ENCODE measurements around the gene NDUFS3. TPM values are rescaled to one million over a fixed set of nuclear protein-coding genes. Genes with fewer than 3 reads are reported as not detected.

Gene NDUFS3
- total and polyA plus RNA-seq, 2 of the 13 experiments (the other 11 are each of a cell fraction or from before 2014, with no cell fraction given) = 151 to 184 TPM

DNA sequence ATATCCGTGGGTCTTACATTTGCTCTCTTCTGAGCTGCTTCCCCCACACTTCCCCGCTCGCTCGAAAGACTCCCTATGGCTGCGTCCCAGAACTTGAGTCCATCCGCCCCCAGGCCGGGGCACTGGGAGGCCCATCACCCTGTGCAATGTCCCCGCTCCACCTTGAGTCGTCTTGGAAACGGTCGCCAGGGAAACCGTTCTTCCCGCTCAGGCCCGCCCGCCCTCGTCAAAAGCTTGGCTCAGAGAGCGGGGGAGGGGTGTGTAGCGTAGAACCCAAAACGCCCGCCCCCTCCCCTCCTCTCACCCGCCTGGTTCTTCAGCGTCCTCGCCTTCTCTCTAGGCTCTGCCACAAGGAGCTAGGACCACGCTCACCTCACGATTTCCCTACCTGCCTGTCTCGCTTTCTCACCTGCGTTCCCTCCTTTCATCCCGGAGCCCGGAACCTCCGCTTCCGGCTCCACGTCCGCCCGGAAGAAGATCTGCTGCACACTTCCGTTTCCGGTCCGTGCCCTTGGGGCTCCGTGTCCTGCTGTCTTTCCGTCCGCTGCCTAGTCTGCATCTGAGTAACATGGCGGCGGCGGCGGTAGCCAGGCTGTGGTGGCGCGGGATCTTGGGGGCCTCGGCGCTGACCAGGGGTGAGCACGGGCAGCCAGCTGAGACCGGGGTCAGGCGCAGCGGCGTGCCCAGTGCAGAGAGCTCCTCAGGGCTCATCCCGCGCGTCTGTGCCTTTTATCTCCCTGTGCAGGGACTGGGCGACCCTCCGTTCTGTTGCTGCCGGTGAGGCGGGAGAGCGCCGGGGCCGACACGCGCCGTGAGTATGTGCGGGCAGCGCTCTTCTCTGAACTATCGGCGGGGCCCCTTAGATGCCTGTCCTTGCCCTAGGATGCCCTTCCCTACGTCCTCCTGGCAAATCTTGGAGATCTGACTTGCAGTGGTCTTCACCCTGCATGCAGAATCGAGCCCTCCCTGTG, at the start of gene NDUFS3, which contains the start of gene KBTBD4 (continued):
- TF ChIP-seq, protein P1, sequence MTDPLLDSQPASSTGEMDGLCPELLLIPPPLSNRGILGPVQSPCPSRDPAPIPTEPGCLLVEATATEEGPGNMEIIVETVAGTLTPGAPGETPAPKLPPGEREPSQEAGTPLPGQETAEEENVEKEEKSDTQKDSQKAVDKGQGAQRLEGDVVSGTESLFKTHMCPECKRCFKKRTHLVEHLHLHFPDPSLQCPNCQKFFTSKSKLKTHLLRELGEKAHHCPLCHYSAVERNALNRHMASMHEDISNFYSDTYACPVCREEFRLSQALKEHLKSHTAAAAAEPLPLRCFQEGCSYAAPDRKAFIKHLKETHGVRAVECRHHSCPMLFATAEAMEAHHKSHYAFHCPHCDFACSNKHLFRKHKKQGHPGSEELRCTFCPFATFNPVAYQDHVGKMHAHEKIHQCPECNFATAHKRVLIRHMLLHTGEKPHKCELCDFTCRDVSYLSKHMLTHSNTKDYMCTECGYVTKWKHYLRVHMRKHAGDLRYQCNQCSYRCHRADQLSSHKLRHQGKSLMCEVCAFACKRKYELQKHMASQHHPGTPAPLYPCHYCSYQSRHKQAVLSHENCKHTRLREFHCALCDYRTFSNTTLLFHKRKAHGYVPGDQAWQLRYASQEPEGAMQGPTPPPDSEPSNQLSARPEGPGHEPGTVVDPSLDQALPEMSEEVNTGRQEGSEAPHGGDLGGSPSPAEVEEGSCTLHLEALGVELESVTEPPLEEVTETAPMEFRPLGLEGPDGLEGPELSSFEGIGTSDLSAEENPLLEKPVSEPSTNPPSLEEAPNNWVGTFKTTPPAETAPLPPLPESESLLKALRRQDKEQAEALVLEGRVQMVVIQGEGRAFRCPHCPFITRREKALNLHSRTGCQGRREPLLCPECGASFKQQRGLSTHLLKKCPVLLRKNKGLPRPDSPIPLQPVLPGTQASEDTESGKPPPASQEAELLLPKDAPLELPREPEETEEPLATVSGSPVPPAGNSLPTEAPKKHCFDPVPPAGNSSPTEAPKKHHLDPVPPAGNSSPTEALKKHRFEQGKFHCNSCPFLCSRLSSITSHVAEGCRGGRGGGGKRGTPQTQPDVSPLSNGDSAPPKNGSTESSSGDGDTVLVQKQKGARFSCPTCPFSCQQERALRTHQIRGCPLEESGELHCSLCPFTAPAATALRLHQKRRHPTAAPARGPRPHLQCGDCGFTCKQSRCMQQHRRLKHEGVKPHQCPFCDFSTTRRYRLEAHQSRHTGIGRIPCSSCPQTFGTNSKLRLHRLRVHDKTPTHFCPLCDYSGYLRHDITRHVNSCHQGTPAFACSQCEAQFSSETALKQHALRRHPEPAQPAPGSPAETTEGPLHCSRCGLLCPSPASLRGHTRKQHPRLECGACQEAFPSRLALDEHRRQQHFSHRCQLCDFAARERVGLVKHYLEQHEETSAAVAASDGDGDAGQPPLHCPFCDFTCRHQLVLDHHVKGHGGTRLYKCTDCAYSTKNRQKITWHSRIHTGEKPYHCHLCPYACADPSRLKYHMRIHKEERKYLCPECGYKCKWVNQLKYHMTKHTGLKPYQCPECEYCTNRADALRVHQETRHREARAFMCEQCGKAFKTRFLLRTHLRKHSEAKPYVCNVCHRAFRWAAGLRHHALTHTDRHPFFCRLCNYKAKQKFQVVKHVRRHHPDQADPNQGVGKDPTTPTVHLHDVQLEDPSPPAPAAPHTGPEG (CRISPR knock-in tag; IDR thresholded peaks at IDR 0.05) = peak; percentile 53; the same call in 1 of the 2 replicates
- TF ChIP-seq, protein P2, sequence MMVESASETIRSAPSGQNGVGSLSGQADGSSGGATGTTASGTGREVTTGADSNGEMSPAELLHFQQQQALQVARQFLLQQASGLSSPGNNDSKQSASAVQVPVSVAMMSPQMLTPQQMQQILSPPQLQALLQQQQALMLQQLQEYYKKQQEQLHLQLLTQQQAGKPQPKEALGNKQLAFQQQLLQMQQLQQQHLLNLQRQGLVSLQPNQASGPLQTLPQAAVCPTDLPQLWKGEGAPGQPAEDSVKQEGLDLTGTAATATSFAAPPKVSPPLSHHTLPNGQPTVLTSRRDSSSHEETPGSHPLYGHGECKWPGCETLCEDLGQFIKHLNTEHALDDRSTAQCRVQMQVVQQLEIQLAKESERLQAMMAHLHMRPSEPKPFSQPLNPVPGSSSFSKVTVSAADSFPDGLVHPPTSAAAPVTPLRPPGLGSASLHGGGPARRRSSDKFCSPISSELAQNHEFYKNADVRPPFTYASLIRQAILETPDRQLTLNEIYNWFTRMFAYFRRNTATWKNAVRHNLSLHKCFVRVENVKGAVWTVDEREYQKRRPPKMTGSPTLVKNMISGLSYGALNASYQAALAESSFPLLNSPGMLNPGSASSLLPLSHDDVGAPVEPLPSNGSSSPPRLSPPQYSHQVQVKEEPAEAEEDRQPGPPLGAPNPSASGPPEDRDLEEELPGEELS (CRISPR knock-in tag; IDR thresholded peaks at IDR 0.05) = peak; percentile 66
- TF ChIP-seq DMAP1 (CRISPR knock-in tag; IDR thresholded peaks at IDR 0.05) (peak; percentile 97), PRPF4 (IDR thresholded peaks at IDR 0.05; ENCODE audit: low read depth, low read length, poor library complexity, severe bottlenecking) (peak; percentile 80), RXRB (CRISPR knock-in tag; IDR thresholded peaks at IDR 0.05; ENCODE audit: borderline replicate concordance) (peak; percentile 90), ZNF720 (CRISPR knock-in tag; IDR thresholded peaks at IDR 0.05) (peak; percentile 88), PHF20 (CRISPR knock-in tag; IDR thresholded peaks at IDR 0.05) (peak; percentile 99)
- TF ChIP-seq, protein P3, sequence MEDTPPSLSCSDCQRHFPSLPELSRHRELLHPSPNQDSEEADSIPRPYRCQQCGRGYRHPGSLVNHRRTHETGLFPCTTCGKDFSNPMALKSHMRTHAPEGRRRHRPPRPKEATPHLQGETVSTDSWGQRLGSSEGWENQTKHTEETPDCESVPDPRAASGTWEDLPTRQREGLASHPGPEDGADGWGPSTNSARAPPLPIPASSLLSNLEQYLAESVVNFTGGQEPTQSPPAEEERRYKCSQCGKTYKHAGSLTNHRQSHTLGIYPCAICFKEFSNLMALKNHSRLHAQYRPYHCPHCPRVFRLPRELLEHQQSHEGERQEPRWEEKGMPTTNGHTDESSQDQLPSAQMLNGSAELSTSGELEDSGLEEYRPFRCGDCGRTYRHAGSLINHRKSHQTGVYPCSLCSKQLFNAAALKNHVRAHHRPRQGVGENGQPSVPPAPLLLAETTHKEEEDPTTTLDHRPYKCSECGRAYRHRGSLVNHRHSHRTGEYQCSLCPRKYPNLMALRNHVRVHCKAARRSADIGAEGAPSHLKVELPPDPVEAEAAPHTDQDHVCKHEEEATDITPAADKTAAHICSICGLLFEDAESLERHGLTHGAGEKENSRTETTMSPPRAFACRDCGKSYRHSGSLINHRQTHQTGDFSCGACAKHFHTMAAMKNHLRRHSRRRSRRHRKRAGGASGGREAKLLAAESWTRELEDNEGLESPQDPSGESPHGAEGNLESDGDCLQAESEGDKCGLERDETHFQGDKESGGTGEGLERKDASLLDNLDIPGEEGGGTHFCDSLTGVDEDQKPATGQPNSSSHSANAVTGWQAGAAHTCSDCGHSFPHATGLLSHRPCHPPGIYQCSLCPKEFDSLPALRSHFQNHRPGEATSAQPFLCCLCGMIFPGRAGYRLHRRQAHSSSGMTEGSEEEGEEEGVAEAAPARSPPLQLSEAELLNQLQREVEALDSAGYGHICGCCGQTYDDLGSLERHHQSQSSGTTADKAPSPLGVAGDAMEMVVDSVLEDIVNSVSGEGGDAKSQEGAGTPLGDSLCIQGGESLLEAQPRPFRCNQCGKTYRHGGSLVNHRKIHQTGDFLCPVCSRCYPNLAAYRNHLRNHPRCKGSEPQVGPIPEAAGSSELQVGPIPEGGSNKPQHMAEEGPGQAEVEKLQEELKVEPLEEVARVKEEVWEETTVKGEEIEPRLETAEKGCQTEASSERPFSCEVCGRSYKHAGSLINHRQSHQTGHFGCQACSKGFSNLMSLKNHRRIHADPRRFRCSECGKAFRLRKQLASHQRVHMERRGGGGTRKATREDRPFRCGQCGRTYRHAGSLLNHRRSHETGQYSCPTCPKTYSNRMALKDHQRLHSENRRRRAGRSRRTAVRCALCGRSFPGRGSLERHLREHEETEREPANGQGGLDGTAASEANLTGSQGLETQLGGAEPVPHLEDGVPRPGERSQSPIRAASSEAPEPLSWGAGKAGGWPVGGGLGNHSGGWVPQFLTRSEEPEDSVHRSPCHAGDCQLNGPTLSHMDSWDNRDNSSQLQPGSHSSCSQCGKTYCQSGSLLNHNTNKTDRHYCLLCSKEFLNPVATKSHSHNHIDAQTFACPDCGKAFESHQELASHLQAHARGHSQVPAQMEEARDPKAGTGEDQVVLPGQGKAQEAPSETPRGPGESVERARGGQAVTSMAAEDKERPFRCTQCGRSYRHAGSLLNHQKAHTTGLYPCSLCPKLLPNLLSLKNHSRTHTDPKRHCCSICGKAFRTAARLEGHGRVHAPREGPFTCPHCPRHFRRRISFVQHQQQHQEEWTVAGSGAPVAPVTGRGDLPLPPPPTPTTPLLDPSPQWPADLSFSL (CRISPR knock-in tag; IDR thresholded peaks at IDR 0.05) = no peak
- TF ChIP-seq, protein P4, sequence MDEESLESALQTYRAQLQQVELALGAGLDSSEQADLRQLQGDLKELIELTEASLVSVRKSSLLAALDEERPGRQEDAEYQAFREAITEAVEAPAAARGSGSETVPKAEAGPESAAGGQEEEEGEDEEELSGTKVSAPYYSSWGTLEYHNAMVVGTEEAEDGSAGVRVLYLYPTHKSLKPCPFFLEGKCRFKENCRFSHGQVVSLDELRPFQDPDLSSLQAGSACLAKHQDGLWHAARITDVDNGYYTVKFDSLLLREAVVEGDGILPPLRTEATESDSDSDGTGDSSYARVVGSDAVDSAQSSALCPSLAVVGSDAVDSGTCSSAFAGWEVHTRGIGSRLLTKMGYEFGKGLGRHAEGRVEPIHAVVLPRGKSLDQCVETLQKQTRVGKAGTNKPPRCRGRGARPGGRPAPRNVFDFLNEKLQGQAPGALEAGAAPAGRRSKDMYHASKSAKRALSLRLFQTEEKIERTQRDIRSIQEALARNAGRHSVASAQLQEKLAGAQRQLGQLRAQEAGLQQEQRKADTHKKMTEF (CRISPR knock-in tag; IDR thresholded peaks at IDR 0.05) = peak; percentile 95

All from HepG2 (cell line).